ENCODE results near the gene APBB2.
"Not testable (repeated sequence)": the region's sequence is repeated elsewhere in the genome, so short reads cannot be mapped to it uniquely, and the experiment has no call there.

The APBB2 gene

DNA sequence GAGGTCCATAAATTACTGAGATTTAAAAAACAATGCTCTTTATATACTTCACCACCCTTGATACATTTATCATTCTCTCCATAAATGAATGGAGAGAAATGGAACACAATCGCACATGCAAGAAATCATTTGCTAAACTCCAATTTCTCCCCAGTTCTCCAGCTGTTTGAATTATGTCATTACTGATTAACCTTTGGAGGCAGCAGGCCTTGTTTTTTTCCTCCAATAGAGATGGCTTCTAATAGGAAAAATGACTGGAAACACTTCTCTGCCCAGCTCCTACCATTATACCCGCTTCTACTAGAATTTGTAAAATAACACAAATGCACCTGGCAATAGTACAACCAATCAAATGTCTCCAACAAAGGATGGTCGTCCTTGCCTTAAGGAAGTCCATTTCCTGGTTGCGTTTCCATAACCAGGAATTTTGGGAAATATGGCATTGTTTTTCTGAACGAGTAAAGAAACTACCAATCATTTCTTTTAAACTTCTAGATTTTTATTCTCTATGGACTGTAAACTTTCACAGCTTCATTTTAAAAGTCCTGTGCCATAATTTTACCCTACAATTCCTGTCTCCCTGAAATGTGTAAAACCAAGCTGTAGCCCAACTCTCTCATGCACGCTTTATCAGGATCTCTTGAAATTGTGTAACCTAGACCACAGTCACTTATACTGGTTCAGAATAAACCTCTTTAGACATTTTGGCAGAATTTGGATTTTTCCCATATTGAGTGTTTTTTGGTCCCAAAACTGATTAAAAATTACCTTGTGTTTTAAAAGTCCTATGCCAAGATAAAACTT, 60.1 kb downstream of the APBB2 start:
- Histone ChIP-seq H3K4me3 (no peak overlapping the region), H4K20me1 (no peaks in the 10 kb centered on the region), H3K9ac (no peak overlapping the region), H3K27ac (no peak overlapping the region), H3K4me1 (no peaks in the 10 kb centered on the region), H3K36me3 (no peaks in the 10 kb centered on the region), H3K4me2 (no peak overlapping the region), H3K27me3 (no peaks in the 10 kb centered on the region), H3K9me3 (peaks cover 9% of the 10 kb centered on the region; the same call in 1 of the 2 replicates)
- no peak for TF ChIP-seq Cebpa-rat (IDR thresholded peaks at IDR 0.05)

- Histone ChIP-seq H3K4me2 (no peak overlapping the region), H3K9me3 (peaks cover 9% of the 10 kb centered on the region; the same call in 1 of the 2 replicates), H3K4me3 (no peak overlapping the region), H3K36me3 (no peaks in the 10 kb centered on the region), H3K9ac (no peak overlapping the region), H4K20me1 (no peaks in the 10 kb centered on the region), H3K27ac (no peak overlapping the region), H3K27me3 (no peaks in the 10 kb centered on the region), H3K4me1 (no peaks in the 10 kb centered on the region)
- no peak for TF ChIP-seq Cebpa-rat (IDR thresholded peaks at IDR 0.05)
Observed at GRCh38 chr4:41150401-41150800, 63.9 kb downstream of the APBB2 start.

GRCh38 chr4:41149568-41149967, 64.8 kb downstream of the APBB2 start:
- not testable (repeated sequence) for H3K9me3 ChIP-seq, H3K27ac ChIP-seq, H3K27me3 ChIP-seq, H3K9ac ChIP-seq, H3K4me1 ChIP-seq, H3K4me2 ChIP-seq, H4K20me1 ChIP-seq, H3K4me3 ChIP-seq, H3K36me3 ChIP-seq

DNA sequence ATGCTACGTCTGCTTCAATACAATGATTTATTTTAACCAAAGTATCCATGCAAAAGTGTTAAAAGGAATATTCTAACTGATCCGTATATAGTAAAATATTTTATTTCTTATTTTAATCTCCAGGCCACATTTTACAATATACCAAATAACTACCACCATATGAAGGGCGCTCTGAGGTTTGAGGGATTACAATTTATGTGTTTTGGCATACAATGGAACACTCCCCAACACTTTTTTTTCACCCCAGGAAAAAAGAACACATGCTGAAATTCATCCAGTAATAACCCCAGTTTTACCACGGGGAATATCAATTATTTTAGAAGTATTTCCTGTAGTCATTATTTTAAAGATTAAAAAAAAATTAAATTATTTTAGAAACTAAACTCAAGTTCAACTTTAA, 65.4 kb downstream of the APBB2 start:
- Histone ChIP-seq H3K27ac (no peak overlapping the region), H3K4me3 (no peak overlapping the region), H3K9me3 (peaks cover 9% of the 10 kb centered on the region; the same call in 1 of the 2 replicates), H3K27me3 (no peaks in the 10 kb centered on the region), H3K4me1 (no peaks in the 10 kb centered on the region), H4K20me1 (no peaks in the 10 kb centered on the region), H3K36me3 (no peaks in the 10 kb centered on the region), H3K9ac (no peak overlapping the region), H3K4me2 (no peak overlapping the region)
- no peak for TF ChIP-seq Cebpa-rat (IDR thresholded peaks at IDR 0.05)

- Histone ChIP-seq H3K4me3 (no peak overlapping the region), H3K27me3 (no peaks in the 10 kb centered on the region), H3K9ac (no peak overlapping the region), H3K36me3 (no peaks in the 10 kb centered on the region), H3K9me3 (peaks cover 9% of the 10 kb centered on the region; the same call in 1 of the 2 replicates), H3K4me2 (no peak overlapping the region), H4K20me1 (no peaks in the 10 kb centered on the region), H3K27ac (no peak overlapping the region), H3K4me1 (no peaks in the 10 kb centered on the region)
- TF ChIP-seq Cebpa-rat (IDR thresholded peaks at IDR 0.05): no peak
Observed at GRCh38 chr4:41148292-41148691, 66.0 kb downstream of the APBB2 start.

DNA sequence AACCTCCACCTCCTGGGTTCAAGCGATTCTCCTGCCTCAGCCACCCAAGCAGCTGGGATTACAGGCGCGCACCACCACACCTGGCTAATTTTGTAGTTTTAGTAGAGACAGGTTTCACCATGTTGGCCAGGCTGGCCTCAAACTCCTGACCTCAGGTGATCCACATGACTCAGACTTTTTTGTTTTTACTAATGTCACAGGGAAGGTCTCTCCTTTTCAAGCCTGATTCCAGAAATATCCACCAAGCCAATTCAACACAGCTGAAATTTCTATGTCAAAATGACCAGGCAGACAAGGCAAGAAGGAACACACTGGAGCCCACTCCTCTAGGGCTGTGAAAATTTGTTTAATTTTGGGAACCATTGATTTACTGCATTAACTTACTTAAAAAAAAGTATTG, 66.8 kb downstream of the APBB2 start:
- H3K27ac ChIP-seq, H3K9me3 ChIP-seq, H3K27me3 ChIP-seq, H3K36me3 ChIP-seq, H3K4me1 ChIP-seq, H3K9ac ChIP-seq, H4K20me1 ChIP-seq, H3K4me2 ChIP-seq, H3K4me3 ChIP-seq: not testable (repeated sequence)

DNA sequence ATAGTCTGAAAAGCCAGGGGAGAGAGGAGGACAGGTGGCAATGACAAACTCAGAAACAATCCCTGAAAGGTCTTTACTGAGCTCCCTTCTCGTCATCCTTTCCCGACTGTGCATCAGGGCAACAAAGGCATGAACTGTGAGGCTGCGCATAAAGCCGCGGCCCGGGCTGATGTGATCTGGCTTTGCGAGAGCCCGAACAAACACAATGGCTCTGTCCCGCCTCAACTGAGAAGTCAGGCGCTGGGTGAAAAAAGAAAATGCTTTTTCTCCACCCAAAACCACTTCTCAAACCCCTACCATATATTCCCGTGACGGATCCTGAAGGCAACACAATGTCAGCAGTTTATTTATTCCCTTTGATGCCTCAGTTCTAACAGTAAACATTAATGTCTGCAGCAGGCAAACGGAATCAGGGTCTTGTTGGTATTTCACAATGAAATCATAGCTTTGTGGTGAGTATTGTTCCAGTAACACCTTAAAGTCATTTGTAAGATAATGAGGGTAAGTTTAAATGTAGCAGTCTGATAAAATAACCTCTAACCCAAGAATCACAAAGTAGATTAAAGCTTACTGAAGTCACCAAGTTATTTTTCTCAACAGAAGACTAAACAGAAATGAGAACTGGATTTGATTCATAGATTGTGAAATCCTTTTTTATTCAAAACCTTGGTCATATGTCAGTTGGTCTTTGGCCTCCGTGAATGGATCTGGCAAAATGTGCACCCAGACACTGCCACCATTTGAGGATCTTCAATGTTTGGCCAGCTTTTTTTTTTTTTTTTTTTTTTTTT, 67.4 kb downstream of the APBB2 start:
- Histone ChIP-seq H3K36me3 (peaks cover 8% of the 10 kb centered on the region), H3K4me1 (no peaks in the 10 kb centered on the region), H4K20me1 (no peaks in the 10 kb centered on the region), H3K9ac (no peak overlapping the region), H3K9me3 (peaks cover 6% of the 10 kb centered on the region; the same call in 1 of the 2 replicates), H3K4me2 (no peak overlapping the region), H3K27ac (no peak overlapping the region), H3K27me3 (no peaks in the 10 kb centered on the region), H3K4me3 (no peak overlapping the region)
- no peak for TF ChIP-seq Cebpa-rat (IDR thresholded peaks at IDR 0.05)

- Histone ChIP-seq H3K9me3 (peaks cover 6% of the 10 kb centered on the region; the same call in 1 of the 2 replicates), H3K9ac (no peak overlapping the region), H4K20me1 (no peaks in the 10 kb centered on the region), H3K27me3 (no peaks in the 10 kb centered on the region), H3K4me1 (no peaks in the 10 kb centered on the region), H3K36me3 (peaks cover 15% of the 10 kb centered on the region), H3K4me2 (no peak overlapping the region), H3K27ac (no peak overlapping the region), H3K4me3 (no peak overlapping the region)
- no peak for TF ChIP-seq Cebpa-rat (IDR thresholded peaks at IDR 0.05)
Observed at GRCh38 chr4:41146196-41146595, 68.1 kb downstream of the APBB2 start.

DNA sequence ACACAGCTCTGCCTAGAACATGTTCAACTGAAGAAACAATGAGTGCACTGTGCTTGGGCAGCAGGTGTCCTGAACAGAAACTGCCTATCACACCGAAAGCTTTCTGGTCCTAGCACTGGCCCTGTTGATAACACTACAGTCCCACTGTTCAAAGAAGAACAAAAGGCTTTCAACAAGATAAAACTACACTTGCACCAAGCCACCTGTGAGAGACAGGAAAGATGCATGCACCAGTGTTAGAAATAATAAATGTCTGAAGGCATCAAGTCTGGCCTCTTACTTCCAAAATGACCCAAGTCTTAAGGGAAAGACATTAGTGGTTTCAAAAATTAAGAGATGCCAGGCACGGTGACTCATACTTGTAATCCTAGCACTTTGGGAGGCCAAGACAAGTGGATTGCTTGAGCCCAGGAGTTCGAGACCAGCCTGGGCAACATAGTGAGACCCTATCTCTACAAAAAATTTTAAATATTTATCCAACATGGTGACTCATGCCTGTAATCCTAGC, 68.7 kb downstream of the APBB2 start:
- Histone ChIP-seq H3K27me3 (no peaks in the 10 kb centered on the region), H3K9me3 (peaks cover 6% of the 10 kb centered on the region; the same call in 1 of the 2 replicates), H3K4me1 (no peaks in the 10 kb centered on the region), H3K27ac (no peak overlapping the region), H3K9ac (no peak overlapping the region), H3K36me3 (peaks cover 19% of the 10 kb centered on the region), H3K4me2 (no peak overlapping the region), H3K4me3 (no peak overlapping the region), H4K20me1 (no peaks in the 10 kb centered on the region)
- TF ChIP-seq Cebpa-rat (IDR thresholded peaks at IDR 0.05): no peak

- H3K9ac ChIP-seq: no peak overlapping the region
- no peaks in the 10 kb centered on the region for H3K27me3 ChIP-seq
- H3K4me1 ChIP-seq: no peaks in the 10 kb centered on the region
- no peaks in the 10 kb centered on the region for H4K20me1 ChIP-seq
- no peak overlapping the region for H3K4me3 ChIP-seq
- no peak overlapping the region for H3K4me2 ChIP-seq
- H3K27ac ChIP-seq: no peak overlapping the region; the same call in 1 of the 2 replicates
- H3K9me3 ChIP-seq: peaks cover 6% of the 10 kb centered on the region; the same call in 1 of the 2 replicates
- peaks cover 19% of the 10 kb centered on the region for H3K36me3 ChIP-seq
- no peak for TF ChIP-seq Cebpa-rat (IDR thresholded peaks at IDR 0.05)
Observed at GRCh38 chr4:41144812-41145211, 69.5 kb downstream of the APBB2 start.
